T-cell (primary cell): ENCODE results near the gene CD2. TPM values are rescaled to one million over a fixed set of nuclear protein-coding genes. Genes with fewer than 3 reads are reported as not detected.

Experiments
- ATAC-seq, 4 experiments: fragments of 200-7000 bp in 3 of 4; fragments of 150-1000 bp in 1 of 4; cut with Tn5 transposase; replicated peaks in 1 of 4; 1 replicate in 3 of 4; 2 replicates in 1 of 4; pipeline ENCODE4 v1.10.0; 2021; ENCODE audit warnings: moderate library complexity in 3 of 4, mild to moderate bottlenecking in 2 of 4, moderate number of reproducible peaks in 1 of 4
- CTCF ChIA-PET, 2 donors: fragments of 300-600 bp; sonication (Branson Sonifier 250); formaldehyde crosslinking; loops; one replicate each; lab custom pipeline; 2022; ENCODE audit warnings: antibody characterized with exemption in 2 of 2; lab: Charles Lee
- POLR2A ChIA-PET, 2 donors: fragments of 300-600 bp; sonication (Branson Sonifier 250); formaldehyde crosslinking; loops; one replicate each; lab custom pipeline; 2022; ENCODE audit warnings: antibody characterized with exemption in 2 of 2; lab: Charles Lee
- DNase-seq, 35 experiments: peaks; one replicate each; pipeline versions ENCODE4 v3.0.0 to v3.0.0-alpha.2; 2013 to 2023
- H3K27ac ChIP-seq: one replicate; pipeline ENCODE4 v1.5.1; 2013; ENCODE audit warnings: low read length
- H3K27me3 ChIP-seq, 2 experiments: replicated peaks in 1 of 2; 1 replicate in 1 of 2; 2 replicates in 1 of 2; pipeline versions ENCODE4 v1.6.1 to v1.7.0; 2013; ENCODE audit warnings: low read length in 1 of 2, mixed read lengths in 1 of 2; ENCODE audit not compliant: control insufficient read depth in 2 of 2, insufficient read depth in 2 of 2; ENCODE audit errors: extremely low read depth in 1 of 2
- H3K36me3 ChIP-seq, 2 donors: 1 replicate in 1 of 2; 2 replicates in 1 of 2; pipeline versions ENCODE4 v1.6.1 to v1.7.0; 2013; ENCODE audit warnings: low read length in 1 of 2; ENCODE audit not compliant: control insufficient read depth in 2 of 2, insufficient read depth in 1 of 2; ENCODE audit errors: extremely low read depth in 1 of 2
- H3K4me1 ChIP-seq, 2 experiments: 1 replicate in 1 of 2; 2 replicates in 1 of 2; pipeline versions ENCODE4 v1.6.1 to v1.7.0; 2013; ENCODE audit warnings: low read length in 2 of 2, mixed read lengths in 1 of 2; ENCODE audit not compliant: insufficient read depth in 2 of 2, control insufficient read depth in 1 of 2; ENCODE audit errors: extremely low read depth in 1 of 2
- H3K4me3 ChIP-seq, 2 donors: 1 replicate in 1 of 2; 2 replicates in 1 of 2; pipeline versions ENCODE4 v1.5.1 to v1.7.0; 2013; ENCODE audit warnings: mild to moderate bottlenecking in 2 of 2, low read length in 1 of 2, moderate library complexity in 1 of 2; ENCODE audit not compliant: control insufficient read depth in 1 of 2; ENCODE audit errors: extremely low read depth in 1 of 2
- H3K9me3 ChIP-seq: 2 replicates; pipeline ENCODE4 v1.7.0; 2013
- H3K27ac Mint-ChIP-seq, 2 donors: one replicate each; pipeline ENCODE4 v1.8.0; 2020 to 2021; ENCODE audit warnings: mild to moderate bottlenecking in 2 of 2, mixed read lengths in 2 of 2
- H3K27me3 Mint-ChIP-seq, 2 donors: one replicate each; pipeline ENCODE4 v1.8.0; 2021 to 2022; ENCODE audit warnings: mixed read lengths in 2 of 2
- H3K36me3 Mint-ChIP-seq: one replicate; pipeline ENCODE4 v1.8.0; 2021; ENCODE audit warnings: mixed read lengths
- H3K4me1 Mint-ChIP-seq, 3 donors: one replicate each; pipeline ENCODE4 v1.8.0; 2020 to 2022; ENCODE audit warnings: mixed read lengths in 3 of 3, mild to moderate bottlenecking in 1 of 3
- H3K4me3 Mint-ChIP-seq, 3 donors: one replicate each; pipeline ENCODE4 v1.8.0; 2020 to 2022; ENCODE audit warnings: mild to moderate bottlenecking in 3 of 3, mixed read lengths in 3 of 3, moderate library complexity in 3 of 3
- H3K9me3 Mint-ChIP-seq, 3 donors: one replicate each; pipeline ENCODE4 v1.8.0; 2020 to 2022; ENCODE audit warnings: mixed read lengths in 3 of 3
- WGBS: methylation state at CpG from one replicate; pipeline ENCODE4 v1.1.5; 2013; ENCODE audit warnings: missing lambda C conversion rate; ENCODE audit not compliant: insufficient coverage; 5-methylcytosine and 5-hydroxymethylcytosine counted together
- total RNA-seq, 35 experiments: library from RNA in 6 of 35; stranded (reverse) in 6 of 35; fragments of 120-200 nt in 1 of 35; gene quantifications; one replicate each; pipeline versions ENCODE4 v1.2.1 to v1.2.4 and lab custom pipeline; 2013 to 2026

The CD2 gene
- total RNA-seq, 5 donors from 2014 or later (not counting 1 experiment from before 2014, with no cell fraction given), result 119 to 209 (median 158) TPM

GRCh38 chr1:116740296-116740695 lies 13.9 kb upstream of the CD2 start:
- peak overlapping the region; percentile 97 to 98 for H3K27ac Mint-ChIP-seq
- POLR2A ChIA-PET, result interaction anchor here in 1 of 2 donors (3.4 kb wide), 1 partner anchor 320 kb away, joined by 17 read pairs; the partner anchor contains the start of gene TTF2
- CTCF ChIA-PET, result interaction anchor here (0.7 to 4.5 kb wide), 4 partner anchors 14 to 321 kb away, joined by 3 to 66 read pairs (median 26); partner anchors contain the start of gene CD2 (in 1 of the 2)
- ATAC-seq (no peak), DNase-seq (no peak)
- H3K27ac ChIP-seq, result peak overlapping the region; percentile 96
- H3K27me3 ChIP-seq, result no peaks in the 10 kb centered on the region
- H3K4me3 Mint-ChIP-seq, result peak overlapping the region in 1 of 3 donors; percentile 76
- H3K9me3 ChIP-seq, result peaks cover 7% of the 10 kb centered on the region
- H3K4me3 ChIP-seq, result no peak overlapping the region
- H3K4me1 ChIP-seq, result peaks cover 31 to 48% of the 10 kb centered on the region in 2 experiments
- peaks cover 13% of the 10 kb centered on the region for H3K36me3 Mint-ChIP-seq
- H3K4me1 Mint-ChIP-seq, result peaks cover 45 to 49% (median 48%) of the 10 kb centered on the region in 3 donors
- H3K27me3 Mint-ChIP-seq, result no peaks in the 10 kb centered on the region
- peaks cover 6 to 24% (median 13%) of the 10 kb centered on the region in 3 donors for H3K9me3 Mint-ChIP-seq
- 100% methylated on average over 3 of the region's 6 CpGs for WGBS
- H3K36me3 ChIP-seq, result no peaks in the 10 kb centered on the region

GRCh38 chr1:116740746-116741145 lies 13.5 kb upstream of the CD2 start:
- POLR2A ChIA-PET, result no interaction called here
- DNase-seq, result no peak

GRCh38 chr1:116741836-116742565 lies 12.2 kb upstream of the CD2 start:
- H3K27me3 ChIP-seq, result no peaks in the 10 kb centered on the region
- no peak overlapping the region for H3K27ac ChIP-seq
- peaks cover 7% of the 10 kb centered on the region for H3K9me3 ChIP-seq
- CTCF ChIA-PET, result interaction anchor here (0.9 to 1.6 kb wide), 3 partner anchors 14 to 22 kb away, joined by 3 to 5 read pairs (median 3); no protein-coding TSS in a partner anchor
- Mint-ChIP-seq H3K9me3 (peaks cover 14 to 38% (median 21%) of the 10 kb centered on the region in 3 donors), H3K36me3 (peaks cover 21% of the 10 kb centered on the region), H3K27ac (no peak overlapping the region), H3K4me3 (no peak overlapping the region), H3K27me3 (no peaks in the 10 kb centered on the region), H3K4me1 (peaks cover 43 to 46% (median 45%) of the 10 kb centered on the region in 3 donors)
- no peak overlapping the region for H3K4me3 ChIP-seq
- POLR2A ChIA-PET, result interaction anchor here in 1 of 2 donors (0.9 kb wide), 1 partner anchor 12 kb away, joined by 3 read pairs; the partner anchor contains the start of gene CD2
- 97% methylated on average over 42 of the region's 42 CpGs for WGBS
- ATAC-seq (no peak), DNase-seq (no peak)
- H3K4me1 ChIP-seq, result peaks cover 31 to 44% of the 10 kb centered on the region in 2 experiments
- H3K36me3 ChIP-seq, result no peaks in the 10 kb centered on the region

More at GRCh38 chr1:116740746-116741145, 13.5 kb upstream of the CD2 start:
- H3K4me3 Mint-ChIP-seq, result peak overlapping the region in 1 of 3 donors; percentile 76
- no CpG with 5 or more reads among the region's 2 CpGs for WGBS
- Histone ChIP-seq H3K4me1 (peaks cover 31 to 48% of the 10 kb centered on the region in 2 experiments), H3K36me3 (no peaks in the 10 kb centered on the region), H3K27me3 (no peaks in the 10 kb centered on the region), H3K27ac (peak overlapping the region; percentile 96), H3K9me3 (peaks cover 7% of the 10 kb centered on the region), H3K4me3 (no peak overlapping the region)
- no peak for ATAC-seq
- H3K27me3 Mint-ChIP-seq, result no peaks in the 10 kb centered on the region
- H3K9me3 Mint-ChIP-seq, result peaks cover 10 to 28% (median 17%) of the 10 kb centered on the region in 3 donors
- peaks cover 17% of the 10 kb centered on the region for H3K36me3 Mint-ChIP-seq
- CTCF ChIA-PET, result interaction anchor here (0.7 to 4.5 kb wide), 2 partner anchors 23 to 321 kb away, joined by 3 to 50 read pairs; no protein-coding TSS in a partner anchor
- peaks cover 45 to 49% (median 48%) of the 10 kb centered on the region in 3 donors for H3K4me1 Mint-ChIP-seq
- H3K27ac Mint-ChIP-seq, result peak overlapping the region; percentile 97 to 98

GRCh38 chr1:116743535-116743934 lies 10.7 kb upstream of the CD2 start:
- Histone ChIP-seq H3K9me3 (peaks cover 8% of the 10 kb centered on the region), H3K27ac (peak overlapping the region; percentile 26), H3K4me1 (peaks cover 20 to 30% of the 10 kb centered on the region in 2 experiments), H3K36me3 (no peaks in the 10 kb centered on the region), H3K27me3 (no peaks in the 10 kb centered on the region), H3K4me3 (peak overlapping the region in 1 of 2 donors; percentile 6)
- no peak for ATAC-seq
- H3K36me3 Mint-ChIP-seq, result peaks cover 30% of the 10 kb centered on the region
- WGBS, result 100% methylated on average over 2 of the region's 4 CpGs
- H3K4me1 Mint-ChIP-seq, result peaks cover 27 to 31% (median 29%) of the 10 kb centered on the region in 3 donors
- DNase-seq, result no peak
- peak overlapping the region in 1 of 2 donors; percentile 68 for H3K27ac Mint-ChIP-seq
- no peak overlapping the region for H3K4me3 Mint-ChIP-seq
- CTCF ChIA-PET, result no interaction called here
- POLR2A ChIA-PET, result no interaction called here
- H3K27me3 Mint-ChIP-seq, result no peaks in the 10 kb centered on the region
- peaks cover 20 to 52% (median 29%) of the 10 kb centered on the region in 3 donors for H3K9me3 Mint-ChIP-seq

- peaks cover 11% of the 10 kb centered on the region for H3K9me3 ChIP-seq
- Mint-ChIP-seq H3K27me3 (no peaks in the 10 kb centered on the region), H3K36me3 (peaks cover 34% of the 10 kb centered on the region), H3K4me3 (no peak overlapping the region), H3K27ac (peak overlapping the region; percentile 27 to 50), H3K9me3 (peaks cover 16 to 60% (median 25%) of the 10 kb centered on the region in 3 donors), H3K4me1 (peaks cover 18 to 24% (median 21%) of the 10 kb centered on the region in 3 donors)
- DNase-seq, result no peak
- no peak overlapping the region for H3K4me3 ChIP-seq
- H3K27me3 ChIP-seq, result no peaks in the 10 kb centered on the region
- WGBS, result 93% methylated on average over 3 of the region's 3 CpGs
- ChIA-PET CTCF (no interaction called here), POLR2A (interaction anchor here (0.6 to 0.9 kb wide), 2 partner anchors 16 kb away, joined by 3 to 4 read pairs; no protein-coding TSS in a partner anchor)
- H3K27ac ChIP-seq, result peak overlapping the region; percentile 26
- H3K4me1 ChIP-seq, result peaks cover 7 to 13% of the 10 kb centered on the region in 2 experiments
- no peak for ATAC-seq
- no peaks in the 10 kb centered on the region for H3K36me3 ChIP-seq
Observed at GRCh38 chr1:116748272-116748671, 6.0 kb upstream of the CD2 start.

- POLR2A ChIA-PET, result interaction anchor here in 1 of 2 donors (0.6 to 1.0 kb wide), 3 partner anchors 8 to 309 kb away, joined by 3 read pairs; partner anchors contain the start of gene TTF2
- H3K4me1 Mint-ChIP-seq, result peaks cover 29 to 43% (median 34%) of the 10 kb centered on the region in 3 donors
- H3K36me3 Mint-ChIP-seq, result peaks cover 31% of the 10 kb centered on the region
- peak overlapping the region; percentile 37 to 68 (median 61) for H3K4me3 Mint-ChIP-seq
- no peaks in the 10 kb centered on the region for H3K27me3 ChIP-seq
- H3K27ac Mint-ChIP-seq, result peak overlapping the region; percentile 93 to 97
- H3K4me1 ChIP-seq, result peaks cover 15% of the 10 kb centered on the region in 2 experiments
- no CpG with 5 or more reads among the region's 4 CpGs for WGBS
- peak overlapping the region; percentile 80 for H3K27ac ChIP-seq
- CTCF ChIA-PET, result interaction anchor here (0.7 to 1.3 kb wide), 6 partner anchors 9 to 309 kb away, joined by 3 to 17 read pairs (median 3); partner anchors contain the start of gene TTF2 (in 1 of the 2)
- H3K9me3 ChIP-seq, result peaks cover 4% of the 10 kb centered on the region
- H3K27me3 Mint-ChIP-seq, result no peaks in the 10 kb centered on the region
- no peak overlapping the region for H3K4me3 ChIP-seq
- DNase-seq, result peak in 1 of 35 experiments; percentile 33
- no peak for ATAC-seq
- no peaks in the 10 kb centered on the region for H3K36me3 ChIP-seq
- H3K9me3 Mint-ChIP-seq, result peaks cover 9 to 35% (median 13%) of the 10 kb centered on the region in 3 donors
Observed at GRCh38 chr1:116751146-116751545, 3.1 kb upstream of the CD2 start.
